Liver (tissue), 9 donors: Measurements from ENCODE around the gene FOXK2. TPM values are rescaled to one million over a fixed set of nuclear protein-coding genes. Genes with fewer than 3 reads are reported as not detected.

ENCODE experiments used
- DNase-seq: peaks from one replicate; pipeline ENCODE4 v3.0.0-alpha.2; 2017; ENCODE audit warnings: low spot score
- H3K27ac ChIP-seq, 2 donors: one replicate each; pipeline ENCODE4 v1.7.0; 2013; ENCODE audit warnings: inconsistent platforms in 2 of 2, low read length in 2 of 2, control low read depth in 1 of 2, low read depth in 1 of 2, mild to moderate bottlenecking in 1 of 2
- H3K27me3 ChIP-seq, 4 donors: one replicate each; pipeline versions ENCODE4 v1.6.1 to v1.7.0; 2013; ENCODE audit warnings: low read length in 3 of 4, inconsistent platforms in 1 of 4, mild to moderate bottlenecking in 1 of 4, moderate library complexity in 1 of 4; ENCODE audit not compliant: control insufficient read depth in 4 of 4, insufficient read depth in 4 of 4
- H3K36me3 ChIP-seq, 4 donors: one replicate each; pipeline versions ENCODE4 v1.6.1 to v1.7.0; 2013; ENCODE audit warnings: low read length in 3 of 4, mild to moderate bottlenecking in 3 of 4, low read depth in 1 of 4, moderate library complexity in 1 of 4; ENCODE audit not compliant: control insufficient read depth in 4 of 4, insufficient read depth in 3 of 4
- H3K4me1 ChIP-seq, 4 donors: one replicate each; pipeline versions ENCODE4 v1.6.1 to v1.7.0; 2013; ENCODE audit warnings: low read length in 3 of 4, mild to moderate bottlenecking in 3 of 4, moderate library complexity in 1 of 4; ENCODE audit not compliant: control insufficient read depth in 4 of 4, insufficient read depth in 4 of 4
- H3K4me3 ChIP-seq, 3 donors: one replicate each; pipeline versions ENCODE4 v1.6.1 to v1.7.0; 2013; ENCODE audit warnings: low read length in 3 of 3, control low read depth in 1 of 3, low read depth in 1 of 3, mild to moderate bottlenecking in 1 of 3
- H3K9ac ChIP-seq, 2 donors: one replicate each; pipeline ENCODE4 v1.7.0; 2013; ENCODE audit warnings: low read length in 2 of 2, mild to moderate bottlenecking in 2 of 2, moderate library complexity in 2 of 2, control low read depth in 1 of 2, low read depth in 1 of 2
- H3K9me3 ChIP-seq, 4 donors: one replicate each; pipeline versions ENCODE4 v1.6.1 to v1.7.0; 2013; ENCODE audit warnings: low read length in 3 of 4; ENCODE audit not compliant: control insufficient read depth in 4 of 4
- EGR1 ChIP-seq, 2 donors: IDR thresholded peaks; 2 replicates each; pipeline ENCODE4 v1.6.1; 2016 to 2018; ENCODE audit warnings: antibody characterized with exemption in 2 of 2, low read depth in 2 of 2
- FOXA1 ChIP-seq: IDR thresholded peaks from 2 replicates; pipeline ENCODE4 v1.6.1; 2016; ENCODE audit warnings: antibody characterized with exemption
- FOXA2 ChIP-seq: IDR thresholded peaks from 2 replicates; pipeline ENCODE4 v1.6.1; 2016; ENCODE audit warnings: antibody characterized with exemption
- GABPA ChIP-seq, 2 donors: IDR thresholded peaks in 1 of 2; conservative IDR thresholded peaks in 1 of 2; 2 replicates each; pipeline ENCODE4 v1.6.1; 2016; ENCODE audit warnings: antibody characterized with exemption in 2 of 2, mild to moderate bottlenecking in 1 of 2, moderate library complexity in 1 of 2
- HNF4A ChIP-seq, 2 donors: conservative IDR thresholded peaks; 2 replicates each; pipeline ENCODE4 v1.6.1; 2016; ENCODE audit warnings: antibody characterized with exemption in 2 of 2, mild to moderate bottlenecking in 2 of 2
- NR2F2 ChIP-seq: IDR thresholded peaks from 2 replicates; pipeline ENCODE4 v1.6.1; 2016; ENCODE audit warnings: antibody characterized with exemption
- RAD21 ChIP-seq, 2 donors: IDR thresholded peaks; 2 replicates each; pipeline ENCODE4 v1.6.1; 2016; ENCODE audit warnings: antibody characterized with exemption in 2 of 2, mild to moderate bottlenecking in 2 of 2
- RXRA ChIP-seq, 2 donors: IDR thresholded peaks; 2 replicates each; pipeline ENCODE4 v1.6.1; 2017 to 2018; ENCODE audit warnings: antibody characterized with exemption in 2 of 2, mild to moderate bottlenecking in 1 of 2
- SP1 ChIP-seq: IDR thresholded peaks from 2 replicates; pipeline ENCODE4 v1.6.1; 2018; ENCODE audit warnings: antibody characterized with exemption, mild to moderate bottlenecking
- TAF1 ChIP-seq: conservative IDR thresholded peaks from 2 replicates; pipeline ENCODE4 v1.6.1; 2016; ENCODE audit warnings: antibody characterized with exemption, mild to moderate bottlenecking
- YY1 ChIP-seq: IDR thresholded peaks from 2 replicates; pipeline ENCODE4 v1.6.1; 2016; ENCODE audit warnings: antibody characterized with exemption, mild to moderate bottlenecking
- WGBS: extraction: QIAGEN DNeasy Blood & Tissue Kit; methylation state at CpG from one replicate; pipeline ENCODE4 v1.1.7; 2013; 5-methylcytosine and 5-hydroxymethylcytosine counted together
- polyA plus RNA-seq, 2 donors: library from polyadenylated mRNA; stranded (reverse) in 1 of 2; unstranded in 1 of 2; fragments of 200-250 nt in 1 of 2; fragments of >200 nt in 1 of 2; fragmentation: Nextera tagmentation in 1 of 2; extraction: Ambion mirVana in 1 of 2; gene quantifications; one replicate each; pipeline versions ENCODE4 v1.2.1 to v1.2.3, GENCODE V29; 2013 to 2015
- total RNA-seq, 2 donors: library from RNA; depleted of rRNA; stranded (reverse); fragments of >200 nt; gene quantifications; one replicate each; pipeline ENCODE4 v1.2.3, GENCODE V29; 2014
- TF ChIP-seq, protein P1 (sequence below): IDR thresholded peaks from 2 replicates; pipeline ENCODE4 v1.6.1; 2016; ENCODE audit warnings: antibody characterized with exemption
- TF ChIP-seq, protein P2 (sequence below): IDR thresholded peaks from 2 replicates; pipeline ENCODE4 v1.6.1; 2016; ENCODE audit warnings: antibody characterized with exemption, mild to moderate bottlenecking
- TF ChIP-seq, protein P3 (sequence below): fragments of 150-350 bp; IDR thresholded peaks from 2 replicates; pipeline ENCODE4 v1.5.1; 2017; ENCODE audit warnings: improper control_type of control experiment, low read depth, low read length; ENCODE audit not compliant: missing input control
- donor health status: healthy.
- donor health status: healthy.
- donor health status: healthy.
- donor health status: healthy.
- donor health status: healthy.

FOXK2 gene
- total and polyA plus RNA-seq, 4 donors = 3.1 to 16.2 (median 10.8) TPM

GRCh38 chr17:82559566-82560251 is 40.2 kb downstream of the FOXK2 start:
- TF ChIP-seq YY1 (no peak), HNF4A (conservative IDR thresholded peaks at IDR 0.05) (no peak), EGR1 (IDR thresholded peaks at IDR 0.05; ENCODE audit: low read depth in 2 of 2) (no peak), FOXA2 (no peak), RXRA (IDR thresholded peaks at IDR 0.05) (no peak), TAF1 (no peak), RAD21 (IDR thresholded peaks at IDR 0.05) (no peak)
- TF ChIP-seq, protein P1, sequence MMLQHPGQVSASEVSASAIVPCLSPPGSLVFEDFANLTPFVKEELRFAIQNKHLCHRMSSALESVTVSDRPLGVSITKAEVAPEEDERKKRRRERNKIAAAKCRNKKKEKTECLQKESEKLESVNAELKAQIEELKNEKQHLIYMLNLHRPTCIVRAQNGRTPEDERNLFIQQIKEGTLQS = no peak
- TF ChIP-seq, protein P2, sequence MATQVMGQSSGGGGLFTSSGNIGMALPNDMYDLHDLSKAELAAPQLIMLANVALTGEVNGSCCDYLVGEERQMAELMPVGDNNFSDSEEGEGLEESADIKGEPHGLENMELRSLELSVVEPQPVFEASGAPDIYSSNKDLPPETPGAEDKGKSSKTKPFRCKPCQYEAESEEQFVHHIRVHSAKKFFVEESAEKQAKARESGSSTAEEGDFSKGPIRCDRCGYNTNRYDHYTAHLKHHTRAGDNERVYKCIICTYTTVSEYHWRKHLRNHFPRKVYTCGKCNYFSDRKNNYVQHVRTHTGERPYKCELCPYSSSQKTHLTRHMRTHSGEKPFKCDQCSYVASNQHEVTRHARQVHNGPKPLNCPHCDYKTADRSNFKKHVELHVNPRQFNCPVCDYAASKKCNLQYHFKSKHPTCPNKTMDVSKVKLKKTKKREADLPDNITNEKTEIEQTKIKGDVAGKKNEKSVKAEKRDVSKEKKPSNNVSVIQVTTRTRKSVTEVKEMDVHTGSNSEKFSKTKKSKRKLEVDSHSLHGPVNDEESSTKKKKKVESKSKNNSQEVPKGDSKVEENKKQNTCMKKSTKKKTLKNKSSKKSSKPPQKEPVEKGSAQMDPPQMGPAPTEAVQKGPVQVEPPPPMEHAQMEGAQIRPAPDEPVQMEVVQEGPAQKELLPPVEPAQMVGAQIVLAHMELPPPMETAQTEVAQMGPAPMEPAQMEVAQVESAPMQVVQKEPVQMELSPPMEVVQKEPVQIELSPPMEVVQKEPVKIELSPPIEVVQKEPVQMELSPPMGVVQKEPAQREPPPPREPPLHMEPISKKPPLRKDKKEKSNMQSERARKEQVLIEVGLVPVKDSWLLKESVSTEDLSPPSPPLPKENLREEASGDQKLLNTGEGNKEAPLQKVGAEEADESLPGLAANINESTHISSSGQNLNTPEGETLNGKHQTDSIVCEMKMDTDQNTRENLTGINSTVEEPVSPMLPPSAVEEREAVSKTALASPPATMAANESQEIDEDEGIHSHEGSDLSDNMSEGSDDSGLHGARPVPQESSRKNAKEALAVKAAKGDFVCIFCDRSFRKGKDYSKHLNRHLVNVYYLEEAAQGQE = no peak
- TF ChIP-seq, protein P3, sequence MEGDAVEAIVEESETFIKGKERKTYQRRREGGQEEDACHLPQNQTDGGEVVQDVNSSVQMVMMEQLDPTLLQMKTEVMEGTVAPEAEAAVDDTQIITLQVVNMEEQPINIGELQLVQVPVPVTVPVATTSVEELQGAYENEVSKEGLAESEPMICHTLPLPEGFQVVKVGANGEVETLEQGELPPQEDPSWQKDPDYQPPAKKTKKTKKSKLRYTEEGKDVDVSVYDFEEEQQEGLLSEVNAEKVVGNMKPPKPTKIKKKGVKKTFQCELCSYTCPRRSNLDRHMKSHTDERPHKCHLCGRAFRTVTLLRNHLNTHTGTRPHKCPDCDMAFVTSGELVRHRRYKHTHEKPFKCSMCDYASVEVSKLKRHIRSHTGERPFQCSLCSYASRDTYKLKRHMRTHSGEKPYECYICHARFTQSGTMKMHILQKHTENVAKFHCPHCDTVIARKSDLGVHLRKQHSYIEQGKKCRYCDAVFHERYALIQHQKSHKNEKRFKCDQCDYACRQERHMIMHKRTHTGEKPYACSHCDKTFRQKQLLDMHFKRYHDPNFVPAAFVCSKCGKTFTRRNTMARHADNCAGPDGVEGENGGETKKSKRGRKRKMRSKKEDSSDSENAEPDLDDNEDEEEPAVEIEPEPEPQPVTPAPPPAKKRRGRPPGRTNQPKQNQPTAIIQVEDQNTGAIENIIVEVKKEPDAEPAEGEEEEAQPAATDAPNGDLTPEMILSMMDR = no peak
- H3K27ac ChIP-seq = no peak overlapping the region
- H3K9me3 ChIP-seq = no peaks in the 10 kb centered on the region
- H3K36me3 ChIP-seq = peaks cover 0 to 4% (median 0%) of the 10 kb centered on the region in 4 donors
- no peak overlapping the region for H3K4me3 ChIP-seq
- H3K27me3 ChIP-seq = no peaks in the 10 kb centered on the region
- H3K9ac ChIP-seq = no peak overlapping the region
- 67% methylated on average over 11 of the region's 11 CpGs for WGBS
- no peak for DNase-seq
- H3K4me1 ChIP-seq = peaks cover 7 to 19% (median 13%) of the 10 kb centered on the region in 4 donors

GRCh38 chr17:82560252-82560642 is 40.7 kb downstream of the FOXK2 start:
- TF ChIP-seq NR2F2 (no peak), GABPA (IDR thresholded peaks at IDR 0.05 in 1 of 2, conservative IDR thresholded peaks at IDR 0.05 in 1 of 2) (no peak), FOXA1 (no peak), SP1 (no peak), EGR1 (IDR thresholded peaks at IDR 0.05; ENCODE audit: low read depth in 2 of 2) (no peak)
- WGBS = 95% methylated on average over 15 of the region's 15 CpGs

More at GRCh38 chr17:82560252-82560642, 40.7 kb downstream of the FOXK2 start:
- Histone ChIP-seq H3K36me3 (peaks cover 0 to 3% (median 1%) of the 10 kb centered on the region in 4 donors), H3K4me1 (peaks cover 7 to 19% (median 12%) of the 10 kb centered on the region in 4 donors), H3K9ac (no peak overlapping the region), H3K27me3 (no peaks in the 10 kb centered on the region), H3K9me3 (no peaks in the 10 kb centered on the region), H3K4me3 (no peak overlapping the region), H3K27ac (no peak overlapping the region)
- DNase-seq = no peak
